Suprapubic skin (tissue), 4 donors: Measurements from ENCODE around the gene CRTC3. TPM values are rescaled to one million over a fixed set of nuclear protein-coding genes. Genes with fewer than 3 reads are reported as not detected.
A peak's percentile ranks its signal among the peaks of the same experiment; 100 is the strongest.

Source experiments
- DNase-seq, 2 donors: peaks; one replicate each; pipeline ENCODE4 v3.0.0-alpha.2; 2019; ENCODE audit warnings: low spot score in 2 of 2
- H3K27ac ChIP-seq: fragments of 200-600 bp; sonication (generic); one replicate; pipeline ENCODE4 v1.5.1; 2019
- H3K27me3 ChIP-seq: fragments of 200-600 bp; sonication (generic); one replicate; pipeline ENCODE4 v1.5.1; 2019
- H3K36me3 ChIP-seq: fragments of 200-600 bp; sonication (generic); one replicate; pipeline ENCODE4 v1.5.1; 2019
- H3K4me1 ChIP-seq: fragments of 200-600 bp; sonication (generic); one replicate; pipeline ENCODE4 v1.5.1; 2019
- H3K4me3 ChIP-seq: fragments of 200-600 bp; sonication (generic); one replicate; pipeline ENCODE4 v1.5.1; 2019; ENCODE audit warnings: mild to moderate bottlenecking
- H3K9me3 ChIP-seq: fragments of 200-600 bp; sonication (generic); one replicate; pipeline ENCODE4 v1.5.1; 2019
- EP300 ChIP-seq: sonication (generic); formaldehyde crosslinking; IDR thresholded peaks from one replicate; pipeline ENCODE4 v1.6.1; 2017; ENCODE audit warnings: antibody characterized with exemption
- POLR2A ChIP-seq, 2 donors: fragments of 450-650 bp; IDR thresholded peaks; one replicate each; pipeline ENCODE4 v1.6.1; 2017; ENCODE audit warnings: antibody characterized with exemption in 2 of 2, mild to moderate bottlenecking in 2 of 2, moderate library complexity in 2 of 2
- POLR2AphosphoS5 ChIP-seq, 3 donors: sonication (generic); formaldehyde crosslinking; IDR thresholded peaks; one replicate each; pipeline ENCODE4 v1.6.1; 2017; ENCODE audit warnings: antibody characterized with exemption in 3 of 3
- WGBS: methylation state at CpG from one replicate; pipeline ENCODE4 v1.1.5; 2018; 5-methylcytosine and 5-hydroxymethylcytosine counted together
- total RNA-seq, 4 donors: library from RNA; depleted of rRNA; stranded (reverse); fragments of >200 nt; gene quantifications; one replicate each; pipeline ENCODE4 v1.1.0, GENCODE V29; 2016
- TF ChIP-seq, protein P1 (sequence below), 2 donors: fragments of 200-600 bp in 1 of 2; fragments of 450-650 bp in 1 of 2; sonication (generic) in 1 of 2; IDR thresholded peaks; one replicate each; pipeline ENCODE4 v1.5.1; 2016 to 2019; ENCODE audit warnings: antibody characterized with exemption in 2 of 2, mild to moderate bottlenecking in 1 of 2, moderate library complexity in 1 of 2

Gene CRTC3
- total RNA-seq, 4 donors from 2014 or later, result 23.6 to 50.4 (median 33.4) TPM

GRCh38 chr15:90594301-90594738 lies 64.6 kb downstream of the CRTC3 start:
- peak; percentile 88 to 90 for DNase-seq
- WGBS, result 4% methylated on average over 10 of the region's 10 CpGs
- H3K36me3 ChIP-seq, result no peaks in the 10 kb centered on the region
- H3K4me3 ChIP-seq, result no peak overlapping the region
- no peaks in the 10 kb centered on the region for H3K9me3 ChIP-seq
- H3K4me1 ChIP-seq, result peaks cover 50% of the 10 kb centered on the region
- TF ChIP-seq POLR2A (IDR thresholded peaks at IDR 0.05), result no peak
- TF ChIP-seq EP300, result no peak
- TF ChIP-seq, protein P1, sequence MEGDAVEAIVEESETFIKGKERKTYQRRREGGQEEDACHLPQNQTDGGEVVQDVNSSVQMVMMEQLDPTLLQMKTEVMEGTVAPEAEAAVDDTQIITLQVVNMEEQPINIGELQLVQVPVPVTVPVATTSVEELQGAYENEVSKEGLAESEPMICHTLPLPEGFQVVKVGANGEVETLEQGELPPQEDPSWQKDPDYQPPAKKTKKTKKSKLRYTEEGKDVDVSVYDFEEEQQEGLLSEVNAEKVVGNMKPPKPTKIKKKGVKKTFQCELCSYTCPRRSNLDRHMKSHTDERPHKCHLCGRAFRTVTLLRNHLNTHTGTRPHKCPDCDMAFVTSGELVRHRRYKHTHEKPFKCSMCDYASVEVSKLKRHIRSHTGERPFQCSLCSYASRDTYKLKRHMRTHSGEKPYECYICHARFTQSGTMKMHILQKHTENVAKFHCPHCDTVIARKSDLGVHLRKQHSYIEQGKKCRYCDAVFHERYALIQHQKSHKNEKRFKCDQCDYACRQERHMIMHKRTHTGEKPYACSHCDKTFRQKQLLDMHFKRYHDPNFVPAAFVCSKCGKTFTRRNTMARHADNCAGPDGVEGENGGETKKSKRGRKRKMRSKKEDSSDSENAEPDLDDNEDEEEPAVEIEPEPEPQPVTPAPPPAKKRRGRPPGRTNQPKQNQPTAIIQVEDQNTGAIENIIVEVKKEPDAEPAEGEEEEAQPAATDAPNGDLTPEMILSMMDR (IDR thresholded peaks at IDR 0.05), result no peak
- peak in 1 of 3 donors; percentile 64 for TF ChIP-seq POLR2AphosphoS5 (IDR thresholded peaks at IDR 0.05)
- no peaks in the 10 kb centered on the region for H3K27me3 ChIP-seq
- peak overlapping the region; percentile 30 for H3K27ac ChIP-seq

- TF ChIP-seq, protein P1 (IDR thresholded peaks at IDR 0.05), result no peak
- TF ChIP-seq EP300 (no peak), POLR2AphosphoS5 (IDR thresholded peaks at IDR 0.05) (no peak), POLR2A (IDR thresholded peaks at IDR 0.05) (no peak)
- H3K9me3 ChIP-seq, result no peaks in the 10 kb centered on the region
- no peaks in the 10 kb centered on the region for H3K27me3 ChIP-seq
- H3K36me3 ChIP-seq, result no peaks in the 10 kb centered on the region
- H3K27ac ChIP-seq, result no peak overlapping the region
- peaks cover 50% of the 10 kb centered on the region for H3K4me1 ChIP-seq
- 80% methylated on average over 7 of the region's 7 CpGs for WGBS
- H3K4me3 ChIP-seq, result no peak overlapping the region
- DNase-seq, result no peak
Measured at GRCh38 chr15:90595763-90596155, 66.0 kb downstream of the CRTC3 start.

GRCh38 chr15:90596943-90597342 lies 67.2 kb downstream of the CRTC3 start:
- 51% methylated on average over 6 of the region's 6 CpGs for WGBS
- Histone ChIP-seq H3K27ac (peak overlapping the region; percentile 25), H3K36me3 (no peaks in the 10 kb centered on the region), H3K4me3 (no peak overlapping the region), H3K27me3 (no peaks in the 10 kb centered on the region), H3K9me3 (no peaks in the 10 kb centered on the region), H3K4me1 (peaks cover 50% of the 10 kb centered on the region)
- no peak for DNase-seq
- TF ChIP-seq, protein P1 (IDR thresholded peaks at IDR 0.05), result no peak

- no peak overlapping the region for H3K4me3 ChIP-seq
- no peaks in the 10 kb centered on the region for H3K9me3 ChIP-seq
- peaks cover 46% of the 10 kb centered on the region for H3K4me1 ChIP-seq
- peaks cover 4% of the 10 kb centered on the region for H3K36me3 ChIP-seq
- WGBS, result 85% methylated on average over 2 of the region's 2 CpGs
- H3K27me3 ChIP-seq, result no peaks in the 10 kb centered on the region
- no peak for DNase-seq
- TF ChIP-seq, protein P1 (IDR thresholded peaks at IDR 0.05), result no peak
- TF ChIP-seq POLR2AphosphoS5 (IDR thresholded peaks at IDR 0.05) (no peak), EP300 (no peak), POLR2A (IDR thresholded peaks at IDR 0.05) (no peak)
- H3K27ac ChIP-seq, result peak overlapping the region; percentile 77
Measured at GRCh38 chr15:90597577-90597976, 67.9 kb downstream of the CRTC3 start.

- no peak overlapping the region for H3K4me3 ChIP-seq
- no peak for TF ChIP-seq EP300
- TF ChIP-seq POLR2A (IDR thresholded peaks at IDR 0.05), result no peak
- TF ChIP-seq, protein P1 (IDR thresholded peaks at IDR 0.05), result no peak
- TF ChIP-seq POLR2AphosphoS5 (IDR thresholded peaks at IDR 0.05), result no peak
- DNase-seq, result peak in 1 of 2 donors; percentile 82
- H3K27ac ChIP-seq, result peak overlapping the region; percentile 77
- H3K4me1 ChIP-seq, result peaks cover 45% of the 10 kb centered on the region
- 71% methylated on average over 7 of the region's 7 CpGs for WGBS
- H3K9me3 ChIP-seq, result no peaks in the 10 kb centered on the region
- peaks cover 7% of the 10 kb centered on the region for H3K36me3 ChIP-seq
- no peaks in the 10 kb centered on the region for H3K27me3 ChIP-seq
Measured at GRCh38 chr15:90598031-90598577, 68.4 kb downstream of the CRTC3 start.
